K562 (cell line): ENCODE measurements around the gene RPL29. TPM values are rescaled to one million over a fixed set of nuclear protein-coding genes. Genes with fewer than 3 reads are reported as not detected.
A peak's percentile ranks its signal among the peaks of the same experiment; 100 is the strongest.
"Not testable (repeated sequence)": the region's sequence is repeated elsewhere in the genome, so short reads cannot be mapped to it uniquely, and the experiment has no call there.

Source experiments
- ATAC-seq: fragments of 200-7000 bp; cut with Tn5 transposase; 3 replicates; pipeline ENCODE4 v1.9.1; 2020; ENCODE audit warnings: moderate library complexity
- BruUV-seq: library from RNA; stranded (reverse); fragments of 400-500 nt; replicated peaks from 2 replicates; lab custom pipeline; 2021; lab: Mats Ljungman, UMichigan
- CTCF ChIA-PET: fragments of 300-600 bp; formaldehyde crosslinking; extraction: SDS; loops from one replicate; lab custom pipeline; 2021; ENCODE audit warnings: low intra/inter-chr PET ratio; lab: Yijun Ruan, JAX
- POLR2A ChIA-PET: fragments of 300-600, 350-650 bp; sonication (Branson Sonifier 250); formaldehyde crosslinking; extraction: SDS; loops from one replicate; lab custom pipeline; 2021; ENCODE audit warnings: antibody characterized with exemption, inconsistent platforms; lab: Yijun Ruan, JAX
- DNase-seq, 4 experiments: peaks; one replicate each; pipeline versions ENCODE4 v3.0.0 to v3.0.0-alpha.2; 2011 to 2018; ENCODE audit warnings: low spot score in 3 of 4, mixed read lengths in 3 of 4; ENCODE audit errors: extremely low read depth in 1 of 4
- FAIRE-seq: peaks from 2 replicates; lab custom pipeline; 2011; peaks lifted over from hg19 to GRCh38; lab: Jason Lieb, UNC
- H2AFZ ChIP-seq: 2 replicates; pipeline ENCODE4 v1.6.0; 2011; ENCODE audit warnings: low read depth, low read length, control low read depth, inconsistent platforms
- H3K27ac ChIP-seq: fragments of 200-600 bp; 3 replicates; pipeline ENCODE4 v1.8.0; 2011; ENCODE audit warnings: low read depth, mild to moderate bottlenecking, control low read depth, inconsistent platforms, low read length, moderate library complexity, mixed read lengths; ENCODE audit errors: extremely low read depth
- H3K27me3 ChIP-seq, 2 experiments: fragments of 300-600 bp in 1 of 2; 2 replicates in 1 of 2; 3 replicates in 1 of 2; pipeline versions ENCODE4 v1.6.0 to v1.8.0; 2011; ENCODE audit warnings: inconsistent platforms in 2 of 2, low read length in 2 of 2, mild to moderate bottlenecking in 1 of 2, mixed read lengths in 1 of 2, moderate library complexity in 1 of 2; ENCODE audit not compliant: control insufficient read depth in 2 of 2, insufficient read depth in 2 of 2
- H3K36me3 ChIP-seq: fragments of 300-600 bp; 3 replicates; pipeline ENCODE4 v1.8.0; 2011; ENCODE audit warnings: mild to moderate bottlenecking, low read length, inconsistent platforms; ENCODE audit not compliant: control insufficient read depth, insufficient read depth
- H3K4me1 ChIP-seq, 2 experiments: fragments of 200-600 bp in 1 of 2; replicated peaks in 1 of 2; 2 replicates in 1 of 2; 3 replicates in 1 of 2; pipeline versions ENCODE4 v1.5.1 to v1.8.0; 2011; ENCODE audit warnings: inconsistent platforms in 2 of 2, low read length in 2 of 2, mild to moderate bottlenecking in 1 of 2, mixed read lengths in 1 of 2, moderate library complexity in 1 of 2; ENCODE audit not compliant: control insufficient read depth in 2 of 2, insufficient read depth in 2 of 2
- H3K4me2 ChIP-seq: 2 replicates; pipeline ENCODE4 v1.6.1; 2011; ENCODE audit warnings: low read length, control low read depth, inconsistent platforms, mixed read lengths; ENCODE audit not compliant: insufficient read depth
- H3K4me3 ChIP-seq: fragments of 200-600 bp; sonication (generic), shearing (Covaris generic); 2 replicates; pipeline ENCODE4 v1.5.1; 2016; ENCODE audit warnings: control low read depth, inconsistent platforms
- H3K79me2 ChIP-seq: fragments of 200-600 bp; 3 replicates; pipeline ENCODE4 v1.8.0; 2011; ENCODE audit warnings: low read length, inconsistent platforms; ENCODE audit not compliant: control insufficient read depth, insufficient read depth
- H3K9ac ChIP-seq, 2 experiments: 2 replicates each; pipeline versions ENCODE4 v1.6.0 to v1.6.1; 2011; ENCODE audit warnings: low read depth in 2 of 2, low read length in 2 of 2, control low read depth in 1 of 2, inconsistent platforms in 1 of 2, mild to moderate bottlenecking in 1 of 2, mixed read lengths in 1 of 2; ENCODE audit not compliant: insufficient read depth in 1 of 2
- H3K9me1 ChIP-seq: one replicate; pipeline ENCODE4 v1.6.0; 2011; ENCODE audit warnings: inconsistent platforms, mild to moderate bottlenecking, low read length, moderate library complexity; ENCODE audit not compliant: control insufficient read depth, insufficient read depth
- H3K9me3 ChIP-seq: replicated peaks from 2 replicates; pipeline ENCODE4 v1.5.1; 2011; ENCODE audit warnings: low read depth, low read length, inconsistent platforms; ENCODE audit not compliant: control insufficient read depth, insufficient read depth
- H4K20me1 ChIP-seq: replicated peaks from 2 replicates; pipeline ENCODE4 v1.6.1; 2011; ENCODE audit warnings: low read length, inconsistent platforms, mixed read lengths; ENCODE audit not compliant: control insufficient read depth, insufficient read depth
- POLR2G ChIP-seq: fragments of 200-400 bp; formaldehyde crosslinking; IDR thresholded peaks from 2 replicates; pipeline ENCODE4 v1.6.1; 2017; ENCODE audit warnings: low read depth, mild to moderate bottlenecking, antibody characterized with exemption, low read length, moderate library complexity
- PTBP1 ChIP-seq: fragments of 200-400 bp; formaldehyde crosslinking; IDR thresholded peaks from 2 replicates; pipeline ENCODE4 v1.6.1; 2017; ENCODE audit warnings: low read depth, low read length
- RBFOX2 ChIP-seq: fragments of 200-400 bp; formaldehyde crosslinking; IDR thresholded peaks from 2 replicates; pipeline ENCODE4 v1.6.1; 2017; ENCODE audit warnings: low read depth, mild to moderate bottlenecking, low read length, moderate library complexity
- WGBS: fragments of 100-300 bp; shearing (Covaris generic); methylation state at CpG from one replicate; pipeline ENCODE4 v1.1.6; 2016; ENCODE audit warnings: low coverage, mixed read lengths; ENCODE audit not compliant: insufficient coverage; ENCODE audit errors: missing lambda C conversion rate; 5-methylcytosine and 5-hydroxymethylcytosine counted together
- in situ Hi-C: fragments of 300-500 bp; cut with MboI; formaldehyde crosslinking; loops from 4 replicates; pipeline ENCODE4 v1.15.0; 2018; ENCODE audit warnings: inconsistent platforms, mixed read lengths
- intact Hi-C: fragments of 100-400 bp; cut with micrococcal nuclease; formaldehyde crosslinking; loops from 2 replicates; pipeline ENCODE4 v1.14.2; 2022
- polyA plus RNA-seq, 8 experiments: library from polyadenylated mRNA; depleted of rRNA in 4 of 8; stranded (reverse) in 5 of 8; unstranded in 3 of 8; fragments of >200 nt; fragmentation: Nextera tagmentation in 2 of 8; fragmentation: Illumina TruSeq in 1 of 8; extraction: Ambion mirVana in 2 of 8; extraction: Trizol in 1 of 8; gene quantifications; 2 replicates each; pipeline versions ENCODE4 v1.2.1 to v1.2.3, GENCODE V29; 2011 to 2014; ENCODE audit warnings: inconsistent platforms in 1 of 8, missing spikeins in 1 of 8
- total RNA-seq, 7 experiments: library from RNA; depleted of rRNA in 6 of 7; stranded (reverse); fragments of >200 nt in 6 of 7; fragmentation: Illumina TruSeq in 2 of 7; extraction: Trizol in 2 of 7; gene quantifications; 2 replicates each; pipeline versions ENCODE4 v1.2.1 to v1.2.3, GENCODE V29; 2011 to 2021; ENCODE audit warnings: low replicate concordance in 1 of 7
- TF ChIP-seq, protein P1 (sequence below), 2 experiments: fragments of 450-650 bp in 1 of 2; IDR thresholded peaks; 2 replicates each; pipeline ENCODE4 v1.6.1; 2011 to 2017; ENCODE audit warnings: low read depth in 2 of 2, antibody characterized with exemption in 1 of 2, borderline replicate concordance in 1 of 2, low read length in 1 of 2, mild to moderate bottlenecking in 1 of 2, mixed read lengths in 1 of 2; ENCODE audit not compliant: control insufficient read depth in 1 of 2
- TF ChIP-seq, protein P2 (sequence below): sonication (generic); formaldehyde crosslinking; IDR thresholded peaks from 2 replicates; pipeline ENCODE4 v1.8.1; 2023; ENCODE audit warnings: mild to moderate bottlenecking, missing genetic modification reagents
- TF ChIP-seq, protein P3 (sequence below): sonication (generic); formaldehyde crosslinking; IDR thresholded peaks from 2 replicates; pipeline ENCODE4 v1.8.0; 2022; ENCODE audit warnings: missing genetic modification reagents, mild to moderate bottlenecking, moderate library complexity, borderline replicate concordance

RPL29 gene
- total and polyA plus RNA-seq, 9 of the 15 experiments (the other 6 are each of a cell fraction or from before 2014, with no cell fraction given), result 568 to 1,475 (median 1,104) TPM

DNA sequence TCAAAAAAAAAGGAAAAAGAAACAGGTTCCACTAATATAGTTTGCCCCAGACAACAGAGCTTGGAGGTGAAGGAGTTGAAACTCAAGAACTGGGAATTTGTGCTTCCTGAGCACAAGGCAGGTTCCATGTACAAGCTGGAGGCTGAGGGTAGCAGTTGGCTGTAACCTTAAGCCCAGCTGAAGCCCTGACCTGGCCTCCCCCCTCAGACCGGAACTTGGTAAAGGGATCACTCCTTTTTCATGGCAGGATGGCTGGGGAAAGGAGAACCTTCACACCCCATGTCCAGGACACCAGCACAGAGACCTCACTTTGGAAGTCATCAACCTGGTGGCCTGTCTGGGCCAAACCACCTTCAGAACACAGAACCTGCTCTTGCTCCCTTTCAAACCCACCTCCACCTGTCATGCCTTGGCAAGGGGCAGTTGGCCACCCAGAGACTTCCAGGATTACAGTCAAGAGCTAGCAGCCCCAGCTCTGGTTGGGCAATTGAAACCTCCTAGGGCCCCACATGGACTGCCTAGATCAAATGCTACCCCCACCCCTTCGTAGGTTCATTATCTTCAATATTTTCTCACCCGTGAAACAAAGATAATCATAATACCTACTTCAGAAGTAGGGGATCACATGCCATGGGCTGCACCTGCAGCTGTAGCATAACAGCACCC is 3.5 kb downstream of the RPL29 start (continued):
- TF ChIP-seq, protein P1, sequence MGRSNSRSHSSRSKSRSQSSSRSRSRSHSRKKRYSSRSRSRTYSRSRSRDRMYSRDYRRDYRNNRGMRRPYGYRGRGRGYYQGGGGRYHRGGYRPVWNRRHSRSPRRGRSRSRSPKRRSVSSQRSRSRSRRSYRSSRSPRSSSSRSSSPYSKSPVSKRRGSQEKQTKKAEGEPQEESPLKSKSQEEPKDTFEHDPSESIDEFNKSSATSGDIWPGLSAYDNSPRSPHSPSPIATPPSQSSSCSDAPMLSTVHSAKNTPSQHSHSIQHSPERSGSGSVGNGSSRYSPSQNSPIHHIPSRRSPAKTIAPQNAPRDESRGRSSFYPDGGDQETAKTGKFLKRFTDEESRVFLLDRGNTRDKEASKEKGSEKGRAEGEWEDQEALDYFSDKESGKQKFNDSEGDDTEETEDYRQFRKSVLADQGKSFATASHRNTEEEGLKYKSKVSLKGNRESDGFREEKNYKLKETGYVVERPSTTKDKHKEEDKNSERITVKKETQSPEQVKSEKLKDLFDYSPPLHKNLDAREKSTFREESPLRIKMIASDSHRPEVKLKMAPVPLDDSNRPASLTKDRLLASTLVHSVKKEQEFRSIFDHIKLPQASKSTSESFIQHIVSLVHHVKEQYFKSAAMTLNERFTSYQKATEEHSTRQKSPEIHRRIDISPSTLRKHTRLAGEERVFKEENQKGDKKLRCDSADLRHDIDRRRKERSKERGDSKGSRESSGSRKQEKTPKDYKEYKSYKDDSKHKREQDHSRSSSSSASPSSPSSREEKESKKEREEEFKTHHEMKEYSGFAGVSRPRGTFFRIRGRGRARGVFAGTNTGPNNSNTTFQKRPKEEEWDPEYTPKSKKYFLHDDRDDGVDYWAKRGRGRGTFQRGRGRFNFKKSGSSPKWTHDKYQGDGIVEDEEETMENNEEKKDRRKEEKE (IDR thresholded peaks at IDR 0.05; ENCODE audit: borderline replicate concordance in 1 of 2, control insufficient read depth in 1 of 2, low read depth in 2 of 2, low read length in 1 of 2), result 0 out of 4 replicates have a peak, but pooled peaks of 1 of the 2 experiments have one; percentile 29
- TF ChIP-seq, all 486 proteins: peak for 6

DNA sequence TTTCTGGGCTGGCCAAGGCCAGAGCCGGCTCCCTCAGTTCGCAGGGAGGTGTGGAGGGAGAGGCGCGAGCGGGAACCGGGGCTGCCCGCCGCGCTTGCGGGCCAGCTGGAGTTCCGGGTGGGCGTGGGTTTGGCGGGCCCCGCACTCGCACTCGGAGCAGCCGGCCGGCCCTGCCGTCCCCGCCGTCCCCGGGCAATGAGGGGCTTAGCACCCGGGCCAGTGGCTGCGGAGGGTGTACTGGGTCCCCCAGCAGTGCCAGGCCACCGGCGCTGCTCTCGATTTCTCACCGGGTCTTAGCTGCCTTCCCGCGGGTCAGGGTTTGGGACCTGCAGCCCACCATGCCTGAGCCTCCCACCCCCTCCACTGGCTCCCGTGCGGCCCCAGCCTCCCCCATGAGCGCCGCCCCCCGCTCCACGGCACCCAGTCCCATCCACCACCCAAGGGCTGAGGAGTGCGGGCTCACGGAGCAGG is 5.2 kb downstream of the RPL29 start:
- in situ Hi-C loops, intact Hi-C loops: not testable (repeated sequence)
- 98% methylated on average over 7 of the region's 38 CpGs for WGBS

More for the DNA sequence above, 5.2 kb downstream of the RPL29 start:
- CTCF ChIA-PET, H4K20me1 ChIP-seq, H3K9me3 ChIP-seq, H3K9ac ChIP-seq, FAIRE-seq, H3K4me3 ChIP-seq, BruUV-seq, H3K9me1 ChIP-seq, DNase-seq, H2AFZ ChIP-seq, H3K4me2 ChIP-seq, ATAC-seq, H3K27me3 ChIP-seq: not testable (repeated sequence)
- peak overlapping the region; percentile 46; the same call in 1 of the 3 replicates for H3K27ac ChIP-seq
- peaks cover 42% of the 10 kb centered on the region for H3K79me2 ChIP-seq
- peaks cover 36 to 55% of the 10 kb centered on the region in 2 experiments for H3K4me1 ChIP-seq
- TF ChIP-seq RBFOX2, result peak; percentile 58
- TF ChIP-seq PTBP1, result 0 out of 2 replicates have a peak, but pooled peaks have one; percentile 5
- TF ChIP-seq, protein P2, sequence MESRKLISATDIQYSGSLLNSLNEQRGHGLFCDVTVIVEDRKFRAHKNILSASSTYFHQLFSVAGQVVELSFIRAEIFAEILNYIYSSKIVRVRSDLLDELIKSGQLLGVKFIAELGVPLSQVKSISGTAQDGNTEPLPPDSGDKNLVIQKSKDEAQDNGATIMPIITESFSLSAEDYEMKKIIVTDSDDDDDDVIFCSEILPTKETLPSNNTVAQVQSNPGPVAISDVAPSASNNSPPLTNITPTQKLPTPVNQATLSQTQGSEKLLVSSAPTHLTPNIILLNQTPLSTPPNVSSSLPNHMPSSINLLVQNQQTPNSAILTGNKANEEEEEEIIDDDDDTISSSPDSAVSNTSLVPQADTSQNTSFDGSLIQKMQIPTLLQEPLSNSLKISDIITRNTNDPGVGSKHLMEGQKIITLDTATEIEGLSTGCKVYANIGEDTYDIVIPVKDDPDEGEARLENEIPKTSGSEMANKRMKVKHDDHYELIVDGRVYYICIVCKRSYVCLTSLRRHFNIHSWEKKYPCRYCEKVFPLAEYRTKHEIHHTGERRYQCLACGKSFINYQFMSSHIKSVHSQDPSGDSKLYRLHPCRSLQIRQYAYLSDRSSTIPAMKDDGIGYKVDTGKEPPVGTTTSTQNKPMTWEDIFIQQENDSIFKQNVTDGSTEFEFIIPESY, result peak; percentile 91
- TF ChIP-seq, protein P3, sequence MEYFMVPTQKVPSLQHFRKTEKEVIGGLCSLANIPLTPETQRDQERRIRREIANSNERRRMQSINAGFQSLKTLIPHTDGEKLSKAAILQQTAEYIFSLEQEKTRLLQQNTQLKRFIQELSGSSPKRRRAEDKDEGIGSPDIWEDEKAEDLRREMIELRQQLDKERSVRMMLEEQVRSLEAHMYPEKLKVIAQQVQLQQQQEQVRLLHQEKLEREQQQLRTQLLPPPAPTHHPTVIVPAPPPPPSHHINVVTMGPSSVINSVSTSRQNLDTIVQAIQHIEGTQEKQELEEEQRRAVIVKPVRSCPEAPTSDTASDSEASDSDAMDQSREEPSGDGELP, result peak; percentile 17; the same call in 1 of the 2 replicates
- TF ChIP-seq POLR2G, result peak; percentile 62
- peaks cover 59% of the 10 kb centered on the region for H3K36me3 ChIP-seq
- POLR2A ChIA-PET, result interaction anchor here (0.6 to 6.0 kb wide), 6 partner anchors 8 to 458 kb away, joined by 3 to 105 read pairs (median 5); partner anchors contain the start of genes ABHD14A, ABHD14B and ACY1
